Measurements from ENCODE around the gene PRICKLE2.

The PRICKLE2 gene

GRCh38 chr3:64220161-64220914 lies 4.9 kb downstream of the PRICKLE2 start:
- DNase-seq (ENCODE audit: low read depth in 3 of 3, low spot score in 1 of 3) = no peak

GRCh38 chr3:64218746-64219145 lies 6.5 kb downstream of the PRICKLE2 start:
- DNase-seq (ENCODE audit: low read depth in 3 of 3, low spot score in 1 of 3) = no peak

GRCh38 chr3:64218329-64218728 lies 6.9 kb downstream of the PRICKLE2 start:
- no peak for DNase-seq (ENCODE audit: low read depth in 3 of 3, low spot score in 1 of 3)

- DNase-seq (ENCODE audit: low read depth in 3 of 3, low spot score in 1 of 3) = no peak
These were observed 8.8 kb downstream of the PRICKLE2 start for GRCh38 chr3:64216274-64217147.

GRCh38 chr3:64215559-64215958 lies 9.7 kb downstream of the PRICKLE2 start:
- DNase-seq (ENCODE audit: low read depth in 3 of 3, low spot score in 1 of 3) = no peak

- no peak for DNase-seq (ENCODE audit: low read depth in 3 of 3, low spot score in 1 of 3)
These were observed 10.2 kb downstream of the PRICKLE2 start for GRCh38 chr3:64215103-64215502.

GRCh38 chr3:64214381-64215018 lies 10.8 kb downstream of the PRICKLE2 start:
- DNase-seq (ENCODE audit: low read depth in 3 of 3, low spot score in 1 of 3) = no peak

- no peak for DNase-seq (ENCODE audit: low read depth in 3 of 3, low spot score in 1 of 3)
These were observed 11.3 kb downstream of the PRICKLE2 start for GRCh38 chr3:64213962-64214379.

- DNase-seq (ENCODE audit: low read depth in 3 of 3, low spot score in 1 of 3) = no peak
These were observed 11.9 kb downstream of the PRICKLE2 start for GRCh38 chr3:64213224-64213878.

- DNase-seq (ENCODE audit: low read depth in 3 of 3, low spot score in 1 of 3) = no peak
These were observed 15.2 kb downstream of the PRICKLE2 start for GRCh38 chr3:64209866-64210621.

GRCh38 chr3:64207289-64208080 lies 17.8 kb downstream of the PRICKLE2 start:
- no peak for DNase-seq (ENCODE audit: low read depth in 3 of 3, low spot score in 1 of 3)

- DNase-seq (ENCODE audit: low read depth in 3 of 3, low spot score in 1 of 3) = no peak
These were observed 21.0 kb downstream of the PRICKLE2 start for GRCh38 chr3:64203969-64204908.

- DNase-seq (ENCODE audit: low read depth in 3 of 3, low spot score in 1 of 3) = no peak
These were observed 22.1 kb downstream of the PRICKLE2 start for GRCh38 chr3:64203216-64203615.

- DNase-seq (ENCODE audit: low read depth in 3 of 3, low spot score in 1 of 3) = no peak
These were observed 25.3 kb downstream of the PRICKLE2 start for GRCh38 chr3:64199932-64200331.

GRCh38 chr3:64196236-64196929 lies 28.9 kb downstream of the PRICKLE2 start:
- DNase-seq (ENCODE audit: low read depth in 3 of 3, low spot score in 1 of 3) = no peak

GRCh38 chr3:64195789-64196188 lies 29.5 kb downstream of the PRICKLE2 start:
- DNase-seq (ENCODE audit: low read depth in 3 of 3, low spot score in 1 of 3) = no peak

GRCh38 chr3:64191822-64192221 lies 33.4 kb downstream of the PRICKLE2 start:
- no peak for DNase-seq (ENCODE audit: low read depth in 3 of 3, low spot score in 1 of 3)

Data from stimulated activated CD4-positive, alpha-beta T cell treated with anti-CD3 and anti-CD28 coated beads, TNF-alpha, amount 100 ng/mL, for 1 hour (primary cell).